ENCODE data around the gene WNT10A. TPM values are rescaled to one million over a fixed set of nuclear protein-coding genes. Genes with fewer than 3 reads are reported as not detected.

The WNT10A gene
- polyA plus RNA-seq, 1 of the 3 experiments (the other 2 are of a cell fraction), result 0.02 TPM

DNA sequence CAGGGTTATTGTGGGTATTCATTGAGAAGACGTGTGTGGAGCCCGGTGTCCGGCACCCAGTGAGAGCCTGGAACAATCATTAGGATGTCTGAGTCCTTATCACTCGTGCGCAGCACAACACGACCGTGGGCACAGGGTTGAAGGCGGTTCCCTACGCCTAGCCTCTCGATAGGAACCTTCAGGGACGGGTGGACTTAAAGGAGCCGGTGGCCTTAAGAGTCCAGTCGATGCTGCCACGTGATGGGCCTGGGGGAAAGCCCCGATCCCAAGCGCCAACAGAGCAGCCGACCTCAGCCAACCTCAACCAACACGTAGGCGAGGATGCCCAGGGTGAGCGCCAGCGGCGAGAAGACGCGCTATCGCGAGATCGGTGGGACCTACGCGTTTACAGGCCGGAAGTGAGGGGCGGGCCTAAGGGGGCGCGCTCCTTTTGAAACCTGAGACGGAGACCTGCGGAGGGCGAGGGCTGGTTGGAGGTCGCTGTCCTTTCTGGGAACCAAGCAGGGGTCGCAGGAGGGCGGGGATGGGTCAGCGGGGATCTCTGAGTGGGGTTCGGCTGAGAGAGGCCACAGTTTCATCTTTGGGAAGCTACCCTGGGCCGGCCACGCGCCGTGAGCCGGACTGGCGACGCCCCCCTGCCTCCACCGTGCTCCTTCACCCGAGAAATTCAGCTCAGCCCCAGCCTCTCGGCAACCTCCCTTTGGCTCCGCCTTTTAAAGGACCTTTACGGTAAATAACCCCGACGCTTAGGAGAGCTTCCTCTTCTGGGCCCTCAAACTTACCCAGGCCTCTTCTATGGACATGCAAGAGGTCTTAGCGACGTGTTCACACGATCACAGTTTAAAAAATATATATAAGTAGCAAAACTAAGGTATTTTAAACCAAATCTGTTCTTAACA is 28.3 kb downstream of the WNT10A start:
- WGBS (ENCODE audit: low lambda C conversion rate), result 2% methylated on average over 36 of the region's 58 CpGs
- Histone ChIP-seq H3F3A (replicated peaks; ENCODE audit: insufficient read depth) (no peaks in the 10 kb centered on the region), H2AFZ (ENCODE audit: low read depth) (peak overlapping the region; percentile 89), H4K20me1 (ENCODE audit: insufficient read depth) (no peaks in the 10 kb centered on the region), H3K9me3 (no peaks in the 10 kb centered on the region), H3K27me3 (ENCODE audit: insufficient read depth) (no peaks in the 10 kb centered on the region), H3K4me2 (peak overlapping the region; percentile 73), H3K9me2 (no peaks in the 10 kb centered on the region), H3K9ac (peak overlapping the region; percentile 52; the same call in 1 of the 2 replicates), H3K4me1 (ENCODE audit: control insufficient read depth in 1 of 2, insufficient read depth in 2 of 2, low read depth in 1 of 2, low read length in 1 of 2) (peaks cover 10 to 11% of the 10 kb centered on the region in 2 experiments), H3K36me3 (replicated peaks in 1 of 2; ENCODE audit: control insufficient read depth in 1 of 2, insufficient read depth in 2 of 2, low read length in 1 of 2) (no peaks in the 10 kb centered on the region), H3K79me2 (ENCODE audit: insufficient read depth) (no peaks in the 10 kb centered on the region), H3K4me3 (ENCODE audit: low read depth in 2 of 2, low read length in 1 of 2) (peak overlapping the region; percentile 60 to 61), H3K27ac (ENCODE audit: low read depth in 2 of 2, low read length in 1 of 2) (peak overlapping the region in 1 of 2 experiments; percentile 84; a peak in 2 of 4 replicates)
- ChIA-PET POLR2A (interaction anchor here (0.7 to 1.9 kb wide), 8 partner anchors 10 to 87 kb away, joined by 3 to 6 read pairs (median 3); no protein-coding TSS in a partner anchor), CTCF (interaction anchor here (1.0 to 10.8 kb wide), 8 partner anchors 12 to 195 kb away, joined by 3 to 80 read pairs (median 6); no protein-coding TSS in a partner anchor)
- peak; percentile 93 for DNase-seq
- TF ChIP-seq, protein P1, sequence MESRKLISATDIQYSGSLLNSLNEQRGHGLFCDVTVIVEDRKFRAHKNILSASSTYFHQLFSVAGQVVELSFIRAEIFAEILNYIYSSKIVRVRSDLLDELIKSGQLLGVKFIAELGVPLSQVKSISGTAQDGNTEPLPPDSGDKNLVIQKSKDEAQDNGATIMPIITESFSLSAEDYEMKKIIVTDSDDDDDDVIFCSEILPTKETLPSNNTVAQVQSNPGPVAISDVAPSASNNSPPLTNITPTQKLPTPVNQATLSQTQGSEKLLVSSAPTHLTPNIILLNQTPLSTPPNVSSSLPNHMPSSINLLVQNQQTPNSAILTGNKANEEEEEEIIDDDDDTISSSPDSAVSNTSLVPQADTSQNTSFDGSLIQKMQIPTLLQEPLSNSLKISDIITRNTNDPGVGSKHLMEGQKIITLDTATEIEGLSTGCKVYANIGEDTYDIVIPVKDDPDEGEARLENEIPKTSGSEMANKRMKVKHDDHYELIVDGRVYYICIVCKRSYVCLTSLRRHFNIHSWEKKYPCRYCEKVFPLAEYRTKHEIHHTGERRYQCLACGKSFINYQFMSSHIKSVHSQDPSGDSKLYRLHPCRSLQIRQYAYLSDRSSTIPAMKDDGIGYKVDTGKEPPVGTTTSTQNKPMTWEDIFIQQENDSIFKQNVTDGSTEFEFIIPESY (IDR thresholded peaks at IDR 0.05; ENCODE audit: borderline replicate concordance, low read depth), result peak; percentile 99
- TF ChIP-seq RAD21 (IDR thresholded peaks at IDR 0.05; ENCODE audit: low read length), result no peak
- TF ChIP-seq POLR2AphosphoS5 (IDR thresholded peaks at IDR 0.05; ENCODE audit: low read depth, low read length), result peak; percentile 91
- TF ChIP-seq GABPA (IDR thresholded peaks at IDR 0.05; ENCODE audit: low read depth), result peak; percentile 82
- TF ChIP-seq YY1 (IDR thresholded peaks at IDR 0.05; ENCODE audit: low read depth), result no peak
- TF ChIP-seq RCOR1 (IDR thresholded peaks at IDR 0.05; ENCODE audit: low read length), result peak; percentile 13; the same call in 1 of the 2 replicates
- TF ChIP-seq SMC3 (IDR thresholded peaks at IDR 0.05; ENCODE audit: low read depth, low read length), result no peak
- no peak for TF ChIP-seq JUND (IDR thresholded peaks at IDR 0.05)
- no peak for TF ChIP-seq NRF1 (IDR thresholded peaks at IDR 0.05; ENCODE audit: low read depth, low read length)
- TF ChIP-seq, protein P2, sequence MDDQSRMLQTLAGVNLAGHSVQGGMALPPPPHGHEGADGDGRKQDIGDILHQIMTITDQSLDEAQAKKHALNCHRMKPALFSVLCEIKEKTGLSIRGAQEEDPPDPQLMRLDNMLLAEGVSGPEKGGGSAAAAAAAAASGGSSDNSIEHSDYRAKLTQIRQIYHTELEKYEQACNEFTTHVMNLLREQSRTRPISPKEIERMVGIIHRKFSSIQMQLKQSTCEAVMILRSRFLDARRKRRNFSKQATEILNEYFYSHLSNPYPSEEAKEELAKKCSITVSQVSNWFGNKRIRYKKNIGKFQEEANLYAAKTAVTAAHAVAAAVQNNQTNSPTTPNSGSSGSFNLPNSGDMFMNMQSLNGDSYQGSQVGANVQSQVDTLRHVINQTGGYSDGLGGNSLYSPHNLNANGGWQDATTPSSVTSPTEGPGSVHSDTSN (IDR thresholded peaks at IDR 0.05), result no peak
- TF ChIP-seq, protein P3, sequence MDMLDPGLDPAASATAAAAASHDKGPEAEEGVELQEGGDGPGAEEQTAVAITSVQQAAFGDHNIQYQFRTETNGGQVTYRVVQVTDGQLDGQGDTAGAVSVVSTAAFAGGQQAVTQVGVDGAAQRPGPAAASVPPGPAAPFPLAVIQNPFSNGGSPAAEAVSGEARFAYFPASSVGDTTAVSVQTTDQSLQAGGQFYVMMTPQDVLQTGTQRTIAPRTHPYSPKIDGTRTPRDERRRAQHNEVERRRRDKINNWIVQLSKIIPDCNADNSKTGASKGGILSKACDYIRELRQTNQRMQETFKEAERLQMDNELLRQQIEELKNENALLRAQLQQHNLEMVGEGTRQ (IDR thresholded peaks at IDR 0.05; ENCODE audit: borderline replicate concordance, low read depth, low read length), result no peak
- TF ChIP-seq GATA2 (CRISPR knock-in tag; IDR thresholded peaks at IDR 0.05), result no peak; the same call in 1 of the 2 replicates
- 0 out of 2 replicates have a peak, but pooled peaks have one; percentile 35 for TF ChIP-seq FOXJ3 (CRISPR knock-in tag; IDR thresholded peaks at IDR 0.05)
- TF ChIP-seq RXRA (IDR thresholded peaks at IDR 0.05; ENCODE audit: borderline replicate concordance, low read depth), result no peak
- TF ChIP-seq, protein P4, sequence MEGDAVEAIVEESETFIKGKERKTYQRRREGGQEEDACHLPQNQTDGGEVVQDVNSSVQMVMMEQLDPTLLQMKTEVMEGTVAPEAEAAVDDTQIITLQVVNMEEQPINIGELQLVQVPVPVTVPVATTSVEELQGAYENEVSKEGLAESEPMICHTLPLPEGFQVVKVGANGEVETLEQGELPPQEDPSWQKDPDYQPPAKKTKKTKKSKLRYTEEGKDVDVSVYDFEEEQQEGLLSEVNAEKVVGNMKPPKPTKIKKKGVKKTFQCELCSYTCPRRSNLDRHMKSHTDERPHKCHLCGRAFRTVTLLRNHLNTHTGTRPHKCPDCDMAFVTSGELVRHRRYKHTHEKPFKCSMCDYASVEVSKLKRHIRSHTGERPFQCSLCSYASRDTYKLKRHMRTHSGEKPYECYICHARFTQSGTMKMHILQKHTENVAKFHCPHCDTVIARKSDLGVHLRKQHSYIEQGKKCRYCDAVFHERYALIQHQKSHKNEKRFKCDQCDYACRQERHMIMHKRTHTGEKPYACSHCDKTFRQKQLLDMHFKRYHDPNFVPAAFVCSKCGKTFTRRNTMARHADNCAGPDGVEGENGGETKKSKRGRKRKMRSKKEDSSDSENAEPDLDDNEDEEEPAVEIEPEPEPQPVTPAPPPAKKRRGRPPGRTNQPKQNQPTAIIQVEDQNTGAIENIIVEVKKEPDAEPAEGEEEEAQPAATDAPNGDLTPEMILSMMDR (IDR thresholded peaks at IDR 0.05), result no peak
- TF ChIP-seq, protein P5, sequence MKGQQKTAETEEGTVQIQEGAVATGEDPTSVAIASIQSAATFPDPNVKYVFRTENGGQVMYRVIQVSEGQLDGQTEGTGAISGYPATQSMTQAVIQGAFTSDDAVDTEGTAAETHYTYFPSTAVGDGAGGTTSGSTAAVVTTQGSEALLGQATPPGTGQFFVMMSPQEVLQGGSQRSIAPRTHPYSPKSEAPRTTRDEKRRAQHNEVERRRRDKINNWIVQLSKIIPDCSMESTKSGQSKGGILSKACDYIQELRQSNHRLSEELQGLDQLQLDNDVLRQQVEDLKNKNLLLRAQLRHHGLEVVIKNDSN (IDR thresholded peaks at IDR 0.05; ENCODE audit: borderline replicate concordance, low read depth), result no peak
- no peak for TF ChIP-seq TCF12 (IDR thresholded peaks at IDR 0.05)
- no peak for TF ChIP-seq MEF2A (IDR thresholded peaks at IDR 0.05; ENCODE audit: borderline replicate concordance, low read depth)
- peak; percentile 100 for TF ChIP-seq CHD2 (IDR thresholded peaks at IDR 0.05; ENCODE audit: low read length, partially characterized antibody)
- no peak for TF ChIP-seq FOSL2 (IDR thresholded peaks at IDR 0.05; ENCODE audit: borderline replicate concordance, low read depth)
- TF ChIP-seq EP300 (IDR thresholded peaks at IDR 0.05; ENCODE audit: borderline replicate concordance in 1 of 2, low read depth in 1 of 2, low read length in 1 of 2), result no peak
- no peak for TF ChIP-seq FOXM1 (IDR thresholded peaks at IDR 0.05; ENCODE audit: low read depth)
- peak; percentile 97 for TF ChIP-seq SIN3A (IDR thresholded peaks at IDR 0.05; ENCODE audit: borderline replicate concordance, low read depth, low read length)
- TF ChIP-seq, protein P6, sequence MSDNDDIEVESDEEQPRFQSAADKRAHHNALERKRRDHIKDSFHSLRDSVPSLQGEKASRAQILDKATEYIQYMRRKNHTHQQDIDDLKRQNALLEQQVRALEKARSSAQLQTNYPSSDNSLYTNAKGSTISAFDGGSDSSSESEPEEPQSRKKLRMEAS (IDR thresholded peaks at IDR 0.05; ENCODE audit: low read depth), result peak; percentile 90

Data from SK-N-SH (cell line).